Caco-2 (cell line): Measurements from ENCODE around the gene IMPDH1. TPM values are rescaled to one million over a fixed set of nuclear protein-coding genes. Genes with fewer than 3 reads are reported as not detected.

Experiments used
- BruUV-seq: library from RNA; stranded (reverse); fragments of 400-500 nt; replicated peaks from 2 replicates; lab custom pipeline; 2021; lab: Mats Ljungman, UMichigan
- CTCF ChIA-PET: fragments of 300-600 bp; sonication (Branson Sonifier 250); formaldehyde crosslinking; loops from one replicate; lab custom pipeline; 2022; ENCODE audit warnings: antibody characterized with exemption; lab: Charles Lee
- POLR2A ChIA-PET: fragments of 300-600 bp; sonication (Branson Sonifier 250); formaldehyde crosslinking; loops from one replicate; lab custom pipeline; 2022; ENCODE audit warnings: antibody characterized with exemption; lab: Charles Lee
- DNase-seq, 2 experiments: peaks; one replicate each; pipeline versions ENCODE4 v3.0.0 to v3.0.0-alpha.2; 2020 to 2022
- H3K27me3 ChIP-seq: replicated peaks from 2 replicates; pipeline ENCODE4 v1.6.0; 2011; ENCODE audit warnings: low read length; ENCODE audit not compliant: control insufficient read depth, insufficient read depth
- H3K36me3 ChIP-seq: 2 replicates; pipeline ENCODE4 v1.5.1; 2011; ENCODE audit warnings: low read length; ENCODE audit not compliant: control insufficient read depth, insufficient read depth
- H3K4me1 ChIP-seq: fragments of 250-450 bp; sonication (Bioruptor Pico); 2 replicates; pipeline ENCODE4 v1.5.1; 2020; ENCODE audit warnings: mild to moderate bottlenecking
- H3K4me3 ChIP-seq: 2 replicates; pipeline ENCODE4 v1.5.1; 2011; ENCODE audit warnings: low read depth, mild to moderate bottlenecking, control low read depth, low read length
- H3K9me3 ChIP-seq: fragments of 250-450 bp; sonication (Bioruptor Pico); 2 replicates; pipeline ENCODE4 v1.5.1; 2020; ENCODE audit warnings: mild to moderate bottlenecking, moderate library complexity
- H3K27ac Mint-ChIP-seq: one replicate; pipeline ENCODE4 v1.8.0; 2022; ENCODE audit warnings: mixed read lengths; ENCODE audit not compliant: unreplicated experiment
- H3K27me3 Mint-ChIP-seq: one replicate; pipeline ENCODE4 v1.8.0; 2022; ENCODE audit warnings: mixed read lengths; ENCODE audit not compliant: insufficient read depth, unreplicated experiment
- H3K36me3 Mint-ChIP-seq: one replicate; pipeline ENCODE4 v1.8.0; 2022; ENCODE audit warnings: mild to moderate bottlenecking, mixed read lengths; ENCODE audit not compliant: insufficient read depth, unreplicated experiment
- H3K4me1 Mint-ChIP-seq: one replicate; pipeline ENCODE4 v1.8.0; 2022; ENCODE audit warnings: low read depth, mixed read lengths; ENCODE audit not compliant: unreplicated experiment
- H3K4me3 Mint-ChIP-seq: one replicate; pipeline ENCODE4 v1.8.0; 2022; ENCODE audit warnings: mild to moderate bottlenecking, moderate library complexity, mixed read lengths; ENCODE audit not compliant: unreplicated experiment
- H3K9me3 Mint-ChIP-seq: one replicate; pipeline ENCODE4 v1.8.0; 2022; ENCODE audit warnings: mixed read lengths; ENCODE audit not compliant: unreplicated experiment
- intact Hi-C: fragments of 100-400 bp; cut with micrococcal nuclease; formaldehyde crosslinking; loops from one replicate; pipeline ENCODE4 v1.10.0; 2022; ENCODE audit not compliant: unreplicated experiment
- total RNA-seq: library from RNA; stranded (reverse); gene quantifications from 2 replicates; pipeline ENCODE4 v1.2.3, GENCODE V29; 2022
- TF ChIP-seq, protein P1 (sequence below), 2 experiments: fragments of 200-600 bp in 1 of 2; IDR thresholded peaks; 1 replicate in 1 of 2; 2 replicates in 1 of 2; pipeline versions ENCODE4 v1.5.1 to v1.8.0; 2011 to 2022; ENCODE audit warnings: antibody characterized with exemption in 1 of 2, control low read depth in 1 of 2, inconsistent platforms in 1 of 2, low read depth in 1 of 2, low read length in 1 of 2, mild to moderate bottlenecking in 1 of 2, moderate library complexity in 1 of 2; ENCODE audit not compliant: insufficient read depth in 1 of 2, severe bottlenecking in 1 of 2, unreplicated experiment in 1 of 2

Gene IMPDH1
- total RNA-seq, 1 experiment from 2014 or later = 43.5 TPM

DNA sequence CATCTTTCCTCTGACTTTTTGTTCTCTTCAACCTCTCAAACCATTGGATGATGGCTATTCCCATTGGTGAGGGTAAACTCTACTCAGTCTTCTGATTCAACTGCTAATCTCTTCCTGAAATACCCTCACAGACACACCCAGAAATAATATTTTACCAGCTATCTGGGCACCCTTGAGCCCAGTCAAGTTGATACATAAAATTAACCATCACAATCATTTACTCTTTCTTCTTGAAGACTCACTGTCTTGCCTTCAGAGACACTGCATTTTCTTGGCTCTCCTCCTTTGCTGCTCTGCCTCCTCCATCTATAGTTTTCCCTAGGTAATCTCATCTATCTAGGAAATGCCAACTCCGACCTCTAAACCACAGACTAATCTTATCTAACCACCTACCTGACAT is 35.7 kb downstream of the IMPDH1 start:
- TF ChIP-seq, protein P1, sequence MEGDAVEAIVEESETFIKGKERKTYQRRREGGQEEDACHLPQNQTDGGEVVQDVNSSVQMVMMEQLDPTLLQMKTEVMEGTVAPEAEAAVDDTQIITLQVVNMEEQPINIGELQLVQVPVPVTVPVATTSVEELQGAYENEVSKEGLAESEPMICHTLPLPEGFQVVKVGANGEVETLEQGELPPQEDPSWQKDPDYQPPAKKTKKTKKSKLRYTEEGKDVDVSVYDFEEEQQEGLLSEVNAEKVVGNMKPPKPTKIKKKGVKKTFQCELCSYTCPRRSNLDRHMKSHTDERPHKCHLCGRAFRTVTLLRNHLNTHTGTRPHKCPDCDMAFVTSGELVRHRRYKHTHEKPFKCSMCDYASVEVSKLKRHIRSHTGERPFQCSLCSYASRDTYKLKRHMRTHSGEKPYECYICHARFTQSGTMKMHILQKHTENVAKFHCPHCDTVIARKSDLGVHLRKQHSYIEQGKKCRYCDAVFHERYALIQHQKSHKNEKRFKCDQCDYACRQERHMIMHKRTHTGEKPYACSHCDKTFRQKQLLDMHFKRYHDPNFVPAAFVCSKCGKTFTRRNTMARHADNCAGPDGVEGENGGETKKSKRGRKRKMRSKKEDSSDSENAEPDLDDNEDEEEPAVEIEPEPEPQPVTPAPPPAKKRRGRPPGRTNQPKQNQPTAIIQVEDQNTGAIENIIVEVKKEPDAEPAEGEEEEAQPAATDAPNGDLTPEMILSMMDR (IDR thresholded peaks at IDR 0.05; ENCODE audit: insufficient read depth in 1 of 2, low read depth in 1 of 2, low read length in 1 of 2, severe bottlenecking in 1 of 2, unreplicated experiment in 1 of 2) = no peak
- Histone ChIP-seq H3K36me3 (no peaks in the 10 kb centered on the region), H3K9me3 (no peaks in the 10 kb centered on the region), H3K4me1 (no peaks in the 10 kb centered on the region), H3K4me3 (no peak overlapping the region), H3K27me3 (no peaks in the 10 kb centered on the region)
- intact Hi-C loops = no loop called here
- ChIA-PET POLR2A (no interaction called here), CTCF (interaction anchor here (1.3 kb wide), 1 partner anchor 27 kb away, joined by 4 read pairs; no protein-coding TSS in a partner anchor)
- BruUV-seq = no TSS peak
- no peak for DNase-seq
- H3K9me3 Mint-ChIP-seq = peaks cover 10% of the 10 kb centered on the region
- no peak overlapping the region for H3K27ac Mint-ChIP-seq
- no peak overlapping the region for H3K4me3 Mint-ChIP-seq
- H3K36me3 Mint-ChIP-seq = no peaks in the 10 kb centered on the region
- peaks cover 6% of the 10 kb centered on the region for H3K27me3 Mint-ChIP-seq
- no peaks in the 10 kb centered on the region for H3K4me1 Mint-ChIP-seq

DNA sequence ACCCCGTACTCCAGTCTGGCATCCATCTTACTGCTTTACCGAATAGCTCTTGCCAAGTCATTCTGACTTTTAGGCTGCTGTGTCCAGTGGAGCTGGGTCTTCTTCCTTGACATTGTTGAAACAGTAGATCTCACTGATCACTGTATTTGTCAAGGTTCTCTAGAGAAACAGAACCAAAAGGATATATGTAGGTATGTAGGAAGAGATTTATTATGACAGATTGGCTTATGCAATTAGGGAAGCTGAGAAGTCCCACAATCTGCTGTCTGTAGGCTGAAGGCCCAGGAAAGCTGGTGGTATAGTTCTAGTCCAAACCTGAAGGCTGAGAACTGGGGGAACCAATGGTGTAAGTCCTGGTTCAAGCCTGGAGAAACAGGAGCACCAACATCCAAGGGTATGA is 36.2 kb downstream of the IMPDH1 start:
- Histone ChIP-seq H3K9me3 (no peaks in the 10 kb centered on the region), H3K4me3 (no peak overlapping the region), H3K4me1 (no peaks in the 10 kb centered on the region), H3K36me3 (no peaks in the 10 kb centered on the region), H3K27me3 (no peaks in the 10 kb centered on the region)
- intact Hi-C loops = no loop called here
- H3K4me1 Mint-ChIP-seq = no peaks in the 10 kb centered on the region
- ChIA-PET CTCF (interaction anchor here (0.9 to 1.3 kb wide), 2 partner anchors 15 to 26 kb away, joined by 3 to 4 read pairs; no protein-coding TSS in a partner anchor), POLR2A (no interaction called here)
- no peak overlapping the region for H3K4me3 Mint-ChIP-seq
- TF ChIP-seq, protein P1 (IDR thresholded peaks at IDR 0.05; ENCODE audit: insufficient read depth in 1 of 2, low read depth in 1 of 2, low read length in 1 of 2, severe bottlenecking in 1 of 2, unreplicated experiment in 1 of 2) = no peak
- no peaks in the 10 kb centered on the region for H3K36me3 Mint-ChIP-seq
- no peak overlapping the region for H3K27ac Mint-ChIP-seq
- H3K9me3 Mint-ChIP-seq = peaks cover 10% of the 10 kb centered on the region
- no peak for DNase-seq
- BruUV-seq = no TSS peak
- peaks cover 6% of the 10 kb centered on the region for H3K27me3 Mint-ChIP-seq

DNA sequence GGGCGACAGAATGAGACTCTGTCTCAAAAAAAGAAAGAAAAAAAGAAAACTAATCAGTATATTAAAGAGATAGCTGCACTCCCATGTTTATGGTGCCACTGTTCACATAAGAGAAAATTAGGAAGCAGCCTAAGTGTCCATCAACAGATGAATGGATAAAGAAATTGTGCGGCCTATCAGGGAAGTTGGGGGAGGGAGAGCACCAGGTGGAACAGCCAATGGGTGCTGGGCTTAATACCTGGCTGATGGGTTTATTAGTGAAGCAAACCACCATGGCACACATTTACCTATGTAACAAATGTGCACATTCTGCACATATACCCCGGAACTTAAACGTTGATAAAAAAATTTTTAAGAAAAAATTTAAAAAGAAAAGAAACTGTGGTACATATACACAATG is 39.3 kb downstream of the IMPDH1 start:
- Mint-ChIP-seq H3K4me1 (no peaks in the 10 kb centered on the region), H3K4me3 (no peak overlapping the region), H3K27me3 (peaks cover 11% of the 10 kb centered on the region), H3K36me3 (no peaks in the 10 kb centered on the region), H3K9me3 (peaks cover 10% of the 10 kb centered on the region), H3K27ac (no peak overlapping the region)
- H3K9me3 ChIP-seq = no peaks in the 10 kb centered on the region
- no peaks in the 10 kb centered on the region for H3K27me3 ChIP-seq
- no peak overlapping the region for H3K4me3 ChIP-seq
- ChIA-PET POLR2A (no interaction called here), CTCF (no interaction called here)
- BruUV-seq = no TSS peak
- no peaks in the 10 kb centered on the region for H3K4me1 ChIP-seq
- DNase-seq = no peak
- TF ChIP-seq, protein P1 (IDR thresholded peaks at IDR 0.05; ENCODE audit: insufficient read depth in 1 of 2, low read depth in 1 of 2, low read length in 1 of 2, severe bottlenecking in 1 of 2, unreplicated experiment in 1 of 2) = no peak
- intact Hi-C loops = no loop called here
- no peaks in the 10 kb centered on the region for H3K36me3 ChIP-seq
